Measurements from ENCODE around the gene ATXN7L3.

Gene ATXN7L3

GRCh38 chr17:44167181-44167861 is 32.4 kb downstream of the ATXN7L3 start:
- TF ChIP-seq CTCF (IDR thresholded peaks at IDR 0.05): no peak
- intact Hi-C loops (cut with DNase I; ENCODE audit: low total_unique reads): no loop called here
- H3K9me3 ChIP-seq: no peaks in the 10 kb centered on the region
- no peak overlapping the region for H3K27ac ChIP-seq
- no peak overlapping the region for H3K4me3 ChIP-seq
- no peak for DNase-seq
- H3K27me3 ChIP-seq: no peaks in the 10 kb centered on the region
- no peaks in the 10 kb centered on the region for H3K36me3 ChIP-seq
- H3K4me1 ChIP-seq: peaks cover 0 to 35% (median 19%) of the 10 kb centered on the region in 4 donors

GRCh38 chr17:44164476-44164875 is 35.2 kb downstream of the ATXN7L3 start:
- Histone ChIP-seq H3K9me3 (no peaks in the 10 kb centered on the region), H3K4me3 (no peak overlapping the region), H3K27ac (no peak overlapping the region), H3K27me3 (no peaks in the 10 kb centered on the region), H3K36me3 (no peaks in the 10 kb centered on the region), H3K4me1 (peaks cover 0 to 12% (median 4%) of the 10 kb centered on the region in 4 donors)
- TF ChIP-seq CTCF (IDR thresholded peaks at IDR 0.05): no peak
- DNase-seq: no peak
- intact Hi-C loops (cut with DNase I; ENCODE audit: low total_unique reads): no loop called here

GRCh38 chr17:44159519-44160210 is 40.0 kb downstream of the ATXN7L3 start:
- DNase-seq: no peak
- intact Hi-C loops (cut with DNase I; ENCODE audit: low total_unique reads): loop anchor here (10.0 kb wide), 1 partner anchor 205 kb away; the partner anchor contains the start of gene PYY
- H3K27ac ChIP-seq: no peak overlapping the region
- TF ChIP-seq CTCF (IDR thresholded peaks at IDR 0.05): no peak
- H3K36me3 ChIP-seq: no peaks in the 10 kb centered on the region
- no peak overlapping the region for H3K4me3 ChIP-seq
- H3K4me1 ChIP-seq: no peaks in the 10 kb centered on the region
- H3K9me3 ChIP-seq: no peaks in the 10 kb centered on the region
- H3K27me3 ChIP-seq: no peaks in the 10 kb centered on the region

GRCh38 chr17:44155488-44155887 is 44.2 kb downstream of the ATXN7L3 start:
- H3K4me1 ChIP-seq: no peaks in the 10 kb centered on the region
- no peak overlapping the region for H3K4me3 ChIP-seq
- H3K27me3 ChIP-seq: no peaks in the 10 kb centered on the region
- no peaks in the 10 kb centered on the region for H3K36me3 ChIP-seq
- no peak overlapping the region for H3K27ac ChIP-seq
- H3K9me3 ChIP-seq: no peaks in the 10 kb centered on the region
- no peak for TF ChIP-seq CTCF (IDR thresholded peaks at IDR 0.05)
- intact Hi-C loops (cut with DNase I; ENCODE audit: low total_unique reads): loop anchor here (10.0 kb wide), 1 partner anchor 201 kb away; the partner anchor contains the start of gene PYY
- no peak for DNase-seq

- no peak for TF ChIP-seq CTCF (IDR thresholded peaks at IDR 0.05)
- Histone ChIP-seq H3K4me3 (no peak overlapping the region), H3K27ac (no peak overlapping the region), H3K4me1 (no peaks in the 10 kb centered on the region), H3K9me3 (no peaks in the 10 kb centered on the region), H3K36me3 (no peaks in the 10 kb centered on the region), H3K27me3 (no peaks in the 10 kb centered on the region)
- no peak for DNase-seq
- intact Hi-C loops (cut with DNase I; ENCODE audit: low total_unique reads): loop anchor here (10.0 kb wide), 1 partner anchor 198 kb away; the partner anchor contains the start of gene PYY
These were observed 46.8 kb downstream of the ATXN7L3 start for GRCh38 chr17:44152875-44153274.
